K562 (cell line): Measurements from ENCODE around the gene RGS7. TPM values are rescaled to one million over a fixed set of nuclear protein-coding genes. Genes with fewer than 3 reads are reported as not detected.

ENCODE experiments used
- ATAC-seq: fragments of 200-7000 bp; cut with Tn5 transposase; 3 replicates; pipeline ENCODE4 v1.9.1; 2020; ENCODE audit warnings: moderate library complexity
- BruUV-seq: library from RNA; stranded (reverse); fragments of 400-500 nt; replicated peaks from 2 replicates; lab custom pipeline; 2021; lab: Mats Ljungman, UMichigan
- CTCF ChIA-PET: fragments of 300-600 bp; formaldehyde crosslinking; extraction: SDS; loops from one replicate; lab custom pipeline; 2021; ENCODE audit warnings: low intra/inter-chr PET ratio; lab: Yijun Ruan, JAX
- POLR2A ChIA-PET: fragments of 300-600, 350-650 bp; sonication (Branson Sonifier 250); formaldehyde crosslinking; extraction: SDS; loops from one replicate; lab custom pipeline; 2021; ENCODE audit warnings: antibody characterized with exemption, inconsistent platforms; lab: Yijun Ruan, JAX
- DNase-seq, 4 experiments: peaks; one replicate each; pipeline versions ENCODE4 v3.0.0 to v3.0.0-alpha.2; 2011 to 2018; ENCODE audit warnings: low spot score in 3 of 4, mixed read lengths in 3 of 4; ENCODE audit errors: extremely low read depth in 1 of 4
- FAIRE-seq: peaks from 2 replicates; lab custom pipeline; 2011; peaks lifted over from hg19 to GRCh38; lab: Jason Lieb, UNC
- H2AFZ ChIP-seq: 2 replicates; pipeline ENCODE4 v1.6.0; 2011; ENCODE audit warnings: low read depth, low read length, control low read depth, inconsistent platforms
- H3K27ac ChIP-seq: fragments of 200-600 bp; 3 replicates; pipeline ENCODE4 v1.8.0; 2011; ENCODE audit warnings: low read depth, mild to moderate bottlenecking, control low read depth, inconsistent platforms, low read length, moderate library complexity, mixed read lengths; ENCODE audit errors: extremely low read depth
- H3K27me3 ChIP-seq, 2 experiments: fragments of 300-600 bp in 1 of 2; 2 replicates in 1 of 2; 3 replicates in 1 of 2; pipeline versions ENCODE4 v1.6.0 to v1.8.0; 2011; ENCODE audit warnings: inconsistent platforms in 2 of 2, low read length in 2 of 2, mild to moderate bottlenecking in 1 of 2, mixed read lengths in 1 of 2, moderate library complexity in 1 of 2; ENCODE audit not compliant: control insufficient read depth in 2 of 2, insufficient read depth in 2 of 2
- H3K36me3 ChIP-seq: fragments of 300-600 bp; 3 replicates; pipeline ENCODE4 v1.8.0; 2011; ENCODE audit warnings: mild to moderate bottlenecking, low read length, inconsistent platforms; ENCODE audit not compliant: control insufficient read depth, insufficient read depth
- H3K4me1 ChIP-seq, 2 experiments: fragments of 200-600 bp in 1 of 2; replicated peaks in 1 of 2; 2 replicates in 1 of 2; 3 replicates in 1 of 2; pipeline versions ENCODE4 v1.5.1 to v1.8.0; 2011; ENCODE audit warnings: inconsistent platforms in 2 of 2, low read length in 2 of 2, mild to moderate bottlenecking in 1 of 2, mixed read lengths in 1 of 2, moderate library complexity in 1 of 2; ENCODE audit not compliant: control insufficient read depth in 2 of 2, insufficient read depth in 2 of 2
- H3K4me2 ChIP-seq: 2 replicates; pipeline ENCODE4 v1.6.1; 2011; ENCODE audit warnings: low read length, control low read depth, inconsistent platforms, mixed read lengths; ENCODE audit not compliant: insufficient read depth
- H3K4me3 ChIP-seq: fragments of 200-600 bp; sonication (generic), shearing (Covaris generic); 2 replicates; pipeline ENCODE4 v1.5.1; 2016; ENCODE audit warnings: control low read depth, inconsistent platforms
- H3K79me2 ChIP-seq: fragments of 200-600 bp; 3 replicates; pipeline ENCODE4 v1.8.0; 2011; ENCODE audit warnings: low read length, inconsistent platforms; ENCODE audit not compliant: control insufficient read depth, insufficient read depth
- H3K9ac ChIP-seq, 2 experiments: 2 replicates each; pipeline versions ENCODE4 v1.6.0 to v1.6.1; 2011; ENCODE audit warnings: low read depth in 2 of 2, low read length in 2 of 2, control low read depth in 1 of 2, inconsistent platforms in 1 of 2, mild to moderate bottlenecking in 1 of 2, mixed read lengths in 1 of 2; ENCODE audit not compliant: insufficient read depth in 1 of 2
- H3K9me1 ChIP-seq: one replicate; pipeline ENCODE4 v1.6.0; 2011; ENCODE audit warnings: inconsistent platforms, mild to moderate bottlenecking, low read length, moderate library complexity; ENCODE audit not compliant: control insufficient read depth, insufficient read depth
- H3K9me3 ChIP-seq: replicated peaks from 2 replicates; pipeline ENCODE4 v1.5.1; 2011; ENCODE audit warnings: low read depth, low read length, inconsistent platforms; ENCODE audit not compliant: control insufficient read depth, insufficient read depth
- H4K20me1 ChIP-seq: replicated peaks from 2 replicates; pipeline ENCODE4 v1.6.1; 2011; ENCODE audit warnings: low read length, inconsistent platforms, mixed read lengths; ENCODE audit not compliant: control insufficient read depth, insufficient read depth
- BRCA1 ChIP-seq, 2 experiments: fragments of 450-650 bp in 1 of 2; sonication (generic) in 1 of 2; formaldehyde crosslinking in 1 of 2; IDR thresholded peaks; 2 replicates each; pipeline versions ENCODE4 v1.5.0 to v1.6.1; 2017 to 2020; ENCODE audit warnings: mild to moderate bottlenecking in 1 of 2, missing genetic modification reagents in 1 of 2
- EWSR1 ChIP-seq: fragments of 450-650 bp; IDR thresholded peaks from 2 replicates; pipeline ENCODE4 v1.6.1; 2018; ENCODE audit warnings: borderline replicate concordance, mild to moderate bottlenecking, low read depth, moderate library complexity; ENCODE audit not compliant: partially characterized antibody
- FOXO4 ChIP-seq: fragments of 450-650 bp; formaldehyde crosslinking; IDR thresholded peaks from 2 replicates; pipeline ENCODE4 v1.4.0; 2020; ENCODE audit warnings: mild to moderate bottlenecking, moderate library complexity
- HLTF ChIP-seq: fragments of 450-650 bp; IDR thresholded peaks from 2 replicates; pipeline ENCODE4 v1.6.1; 2016
- NR1H2 ChIP-seq: sonication (generic); formaldehyde crosslinking; IDR thresholded peaks from 2 replicates; pipeline ENCODE4 v1.4.0; 2020; ENCODE audit warnings: mild to moderate bottlenecking, missing genetic modification reagents
- USF2 ChIP-seq: sonication (generic); formaldehyde crosslinking; IDR thresholded peaks from 2 replicates; pipeline ENCODE4 v1.5.0; 2020; ENCODE audit warnings: missing genetic modification reagents
- YBX1 ChIP-seq: fragments of 450-650 bp; IDR thresholded peaks from 2 replicates; pipeline ENCODE4 v1.7.1; 2016; ENCODE audit warnings: mild to moderate bottlenecking
- WGBS: fragments of 100-300 bp; shearing (Covaris generic); methylation state at CpG from one replicate; pipeline ENCODE4 v1.1.6; 2016; ENCODE audit warnings: low coverage, mixed read lengths; ENCODE audit not compliant: insufficient coverage; ENCODE audit errors: missing lambda C conversion rate; 5-methylcytosine and 5-hydroxymethylcytosine counted together
- in situ Hi-C: fragments of 300-500 bp; cut with MboI; formaldehyde crosslinking; loops from 4 replicates; pipeline ENCODE4 v1.15.0; 2018; ENCODE audit warnings: inconsistent platforms, mixed read lengths
- intact Hi-C: fragments of 100-400 bp; cut with micrococcal nuclease; formaldehyde crosslinking; loops from 2 replicates; pipeline ENCODE4 v1.14.2; 2022
- polyA plus RNA-seq, 8 experiments: library from polyadenylated mRNA; depleted of rRNA in 4 of 8; stranded (reverse) in 5 of 8; unstranded in 3 of 8; fragments of >200 nt; fragmentation: Nextera tagmentation in 2 of 8; fragmentation: Illumina TruSeq in 1 of 8; extraction: Ambion mirVana in 2 of 8; extraction: Trizol in 1 of 8; gene quantifications; 2 replicates each; pipeline versions ENCODE4 v1.2.1 to v1.2.3, GENCODE V29; 2011 to 2014; ENCODE audit warnings: inconsistent platforms in 1 of 8, missing spikeins in 1 of 8
- total RNA-seq, 7 experiments: library from RNA; depleted of rRNA in 6 of 7; stranded (reverse); fragments of >200 nt in 6 of 7; fragmentation: Illumina TruSeq in 2 of 7; extraction: Trizol in 2 of 7; gene quantifications; 2 replicates each; pipeline versions ENCODE4 v1.2.1 to v1.2.3, GENCODE V29; 2011 to 2021; ENCODE audit warnings: low replicate concordance in 1 of 7

Gene RGS7
- total and polyA plus RNA-seq, 9 of the 15 experiments (the other 6 are each of a cell fraction or from before 2014, with no cell fraction given) = not detected

GRCh38 chr1:240980342-240980741 lies 376.7 kb downstream of the RGS7 start:
- POLR2A ChIA-PET = no interaction called here
- WGBS = 0% methylated on average over 1 of the region's 1 CpG
- Histone ChIP-seq H3K9me1 (no peaks in the 10 kb centered on the region), H4K20me1 (no peaks in the 10 kb centered on the region), H3K4me3 (no peak overlapping the region), H2AFZ (no peak overlapping the region), H3K9me3 (peaks cover 3% of the 10 kb centered on the region), H3K27ac (no peak overlapping the region), H3K4me1 (no peaks in the 10 kb centered on the region), H3K79me2 (no peaks in the 10 kb centered on the region), H3K9ac (no peak overlapping the region), H3K4me2 (no peak overlapping the region), H3K36me3 (no peaks in the 10 kb centered on the region), H3K27me3 (no peaks in the 10 kb centered on the region)
- BruUV-seq = no TSS peak
- in situ Hi-C loops = no loop called here
- no peak for FAIRE-seq
- ATAC-seq = no peak
- intact Hi-C loops = no loop called here
- CTCF ChIA-PET = no interaction called here
- TF ChIP-seq YBX1 (no peak), HLTF (no peak), FOXO4 (CRISPR knock-in tag) (no peak), EWSR1 (no peak)
- DNase-seq = no peak

DNA sequence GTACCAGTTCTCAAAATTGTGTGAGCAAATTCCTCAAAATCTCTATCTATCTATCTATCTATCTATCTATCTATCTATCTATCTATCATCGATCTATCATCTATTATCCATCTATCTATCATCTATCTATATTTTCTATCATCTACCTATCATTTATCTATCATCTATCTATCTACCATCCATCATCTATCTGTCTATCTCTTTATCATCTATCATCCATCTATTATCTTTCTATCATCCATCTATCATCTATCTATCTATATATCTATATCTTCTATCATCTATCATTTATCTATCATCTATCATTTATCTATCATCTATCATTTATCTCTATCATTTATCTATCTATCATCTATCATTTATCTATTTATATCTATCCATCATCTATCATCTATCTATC lies 380.3 kb downstream of the RGS7 start:
- no peak for TF ChIP-seq USF2 (CRISPR knock-in tag)
- TF ChIP-seq NR1H2 (CRISPR knock-in tag) = no peak
- TF ChIP-seq BRCA1 (IDR thresholded peaks at IDR 0.05) = 0 out of 2 replicates have a peak, but pooled peaks have one; percentile 72
- no peak for TF ChIP-seq BRCA1 (CRISPR knock-in tag; IDR thresholded peaks at IDR 0.05)
- TF ChIP-seq, all 486 proteins: peak for 1
- no peak for FAIRE-seq
- Histone ChIP-seq H3K4me1 (no peaks in the 10 kb centered on the region), H3K27ac (no peak overlapping the region), H3K79me2 (no peaks in the 10 kb centered on the region), H3K4me2 (no peak overlapping the region), H3K9ac (no peak overlapping the region), H3K27me3 (no peaks in the 10 kb centered on the region), H2AFZ (no peak overlapping the region), H3K9me1 (no peaks in the 10 kb centered on the region), H3K36me3 (no peaks in the 10 kb centered on the region), H4K20me1 (no peaks in the 10 kb centered on the region), H3K9me3 (no peaks in the 10 kb centered on the region; the same call in 1 of the 2 replicates), H3K4me3 (no peak overlapping the region)
- intact Hi-C loops = no loop called here
- no TSS peak for BruUV-seq
- in situ Hi-C loops = no loop called here
- DNase-seq = no peak
- ChIA-PET CTCF (no interaction called here), POLR2A (no interaction called here)
- WGBS = 0% methylated on average over 1 of the region's 1 CpG
- no peak for ATAC-seq
